Measurements from ENCODE around the gene TMEM11.
"Not testable (repeated sequence)": the region's sequence is repeated elsewhere in the genome, so short reads cannot be mapped to it uniquely, and the experiment has no call there.

TMEM11 gene

DNA sequence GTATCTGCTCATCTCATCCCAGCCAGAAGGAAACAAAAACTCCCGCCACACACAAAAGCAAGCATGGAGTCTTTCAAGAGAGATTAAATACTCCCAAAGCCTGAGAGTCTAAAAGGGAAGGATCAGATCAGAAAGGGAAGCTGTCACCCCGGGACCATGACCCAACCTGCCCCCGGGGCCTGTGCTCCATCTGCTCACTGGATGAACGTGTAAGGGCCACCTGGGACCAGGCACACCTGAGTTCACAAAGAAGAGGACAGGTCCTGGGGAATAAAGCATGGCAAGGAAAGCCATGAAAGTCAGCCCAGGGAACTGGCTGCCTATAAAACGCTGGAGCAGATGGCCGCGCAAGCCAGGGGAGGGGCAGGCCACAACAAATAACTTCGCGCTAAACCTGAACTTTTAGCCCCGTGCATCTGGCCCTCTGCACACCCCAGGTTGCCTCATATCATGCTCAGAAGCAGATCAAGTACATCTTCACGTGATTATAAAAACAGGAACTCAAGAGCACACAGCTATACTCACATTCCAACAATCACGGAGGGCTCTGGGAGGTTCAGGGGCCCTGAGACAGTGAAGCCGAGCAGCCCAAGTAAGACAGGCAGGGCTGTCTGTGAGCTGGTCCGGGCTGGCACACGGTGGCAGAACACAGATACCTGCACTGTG lies 3.4 kb downstream of the TMEM11 start:
- DNase-seq, result no peak

DNA sequence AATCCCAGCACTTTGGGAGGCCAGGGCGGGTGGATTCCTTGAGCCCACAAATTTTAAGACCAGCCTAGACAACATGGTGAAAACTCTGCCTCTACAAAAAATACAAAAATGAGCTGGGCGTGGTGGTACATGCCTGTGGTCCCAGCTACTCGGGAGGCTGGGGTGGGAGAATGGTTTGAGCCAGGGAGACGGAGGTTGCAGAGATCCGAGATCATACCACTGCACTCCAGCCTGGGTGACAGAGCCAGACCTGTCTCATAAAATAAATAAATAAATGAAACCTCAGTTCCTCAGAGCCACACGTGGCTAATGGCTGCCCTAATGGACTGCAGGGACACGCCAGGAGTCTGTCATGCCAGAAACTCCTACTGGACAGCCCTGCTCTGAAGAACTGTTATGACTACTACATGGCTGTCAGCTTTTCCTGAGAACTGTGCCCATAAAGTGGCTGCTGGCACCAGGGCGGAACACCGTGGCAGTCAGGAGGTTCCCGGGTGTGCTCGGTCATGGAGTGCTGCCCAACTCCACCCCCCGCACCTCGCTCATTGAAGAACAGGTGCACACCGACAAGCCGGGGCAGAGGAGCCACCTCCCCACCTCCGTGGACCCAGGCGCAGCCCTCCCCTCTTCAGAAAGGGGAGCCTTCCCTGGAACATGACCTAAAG lies 4.3 kb downstream of the TMEM11 start:
- no peak for DNase-seq

DNA sequence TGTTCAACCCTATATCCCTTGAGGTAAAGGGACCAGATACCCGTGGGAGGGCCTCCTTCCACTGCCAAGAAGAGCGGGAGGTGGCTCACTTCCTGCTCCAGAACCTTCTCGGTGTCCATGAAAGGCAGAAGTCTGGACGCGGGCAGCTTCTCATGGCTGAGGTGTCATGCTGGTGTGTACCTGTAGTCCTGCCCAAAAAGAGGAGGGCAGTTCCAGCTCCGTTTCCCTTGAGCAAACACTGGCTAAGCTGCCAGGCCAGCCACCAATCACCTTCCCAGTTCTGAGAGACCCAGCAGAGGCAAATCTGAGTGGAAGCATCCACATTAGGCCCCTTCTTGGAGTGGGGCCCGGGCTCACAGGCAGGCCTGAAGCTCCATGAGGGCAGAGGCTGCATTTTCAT lies 5.6 kb downstream of the TMEM11 start:
- no peak for DNase-seq

DNA sequence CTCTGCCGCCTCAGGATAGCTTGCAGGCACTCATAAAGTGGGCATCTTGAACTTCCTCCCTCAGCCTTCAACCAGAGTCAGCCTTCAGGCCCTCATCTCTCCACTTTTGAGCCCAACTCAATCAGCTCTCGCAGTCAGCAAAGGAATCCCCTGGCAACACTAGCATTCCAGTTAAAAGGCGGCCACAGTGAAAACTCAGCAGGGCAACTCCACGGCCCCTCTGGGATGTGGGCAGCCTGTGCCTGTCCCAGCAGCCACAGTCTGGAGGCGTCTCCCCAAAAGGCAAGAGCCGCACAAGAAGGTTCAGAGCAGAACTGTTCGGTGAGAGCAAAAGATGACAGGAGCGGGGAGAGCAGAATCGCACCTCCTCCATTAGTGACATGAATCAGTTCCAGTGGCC lies 9.0 kb downstream of the TMEM11 start:
- DNase-seq, result no peak

DNA sequence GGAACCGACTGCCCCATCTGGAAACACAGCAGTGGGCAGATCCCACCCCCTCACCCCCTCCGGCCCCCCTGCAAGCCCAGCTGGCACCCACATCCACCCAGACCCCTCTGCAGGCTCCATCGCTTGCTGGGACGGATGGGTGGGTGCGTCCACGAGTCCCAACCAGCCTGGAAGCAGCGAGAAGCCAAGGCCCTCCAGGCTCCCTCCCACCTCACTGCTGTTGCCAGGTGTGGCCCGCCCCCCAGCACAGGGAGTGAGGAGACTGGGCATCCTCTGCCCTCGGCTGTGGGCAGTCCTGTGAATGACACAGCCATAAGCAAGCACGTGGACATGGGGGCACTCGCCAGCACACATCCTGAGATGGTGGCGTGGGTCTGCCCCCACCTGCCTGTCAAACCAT lies 11.4 kb downstream of the TMEM11 start:
- DNase-seq, result no peak

DNA sequence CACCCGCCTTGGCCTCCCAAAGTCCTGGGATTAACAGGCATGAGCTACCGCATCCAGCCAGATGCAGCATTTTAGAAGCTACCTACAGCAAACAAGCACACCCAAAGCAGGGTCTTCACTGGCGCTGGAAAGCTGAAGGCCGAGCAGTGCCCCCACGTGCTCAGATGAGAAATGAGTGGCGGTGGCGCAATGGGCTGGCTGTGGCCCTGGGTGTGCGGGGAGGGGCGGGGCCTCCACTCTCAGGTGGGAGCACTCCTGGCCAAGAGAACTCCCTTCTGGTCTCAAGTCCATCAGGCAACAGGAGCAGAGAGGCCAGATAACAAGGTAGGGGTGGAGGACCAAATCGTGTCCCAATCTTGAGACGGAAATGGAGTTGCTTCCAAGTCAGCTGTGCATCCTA lies 12.1 kb downstream of the TMEM11 start:
- DNase-seq, result no peak

DNA sequence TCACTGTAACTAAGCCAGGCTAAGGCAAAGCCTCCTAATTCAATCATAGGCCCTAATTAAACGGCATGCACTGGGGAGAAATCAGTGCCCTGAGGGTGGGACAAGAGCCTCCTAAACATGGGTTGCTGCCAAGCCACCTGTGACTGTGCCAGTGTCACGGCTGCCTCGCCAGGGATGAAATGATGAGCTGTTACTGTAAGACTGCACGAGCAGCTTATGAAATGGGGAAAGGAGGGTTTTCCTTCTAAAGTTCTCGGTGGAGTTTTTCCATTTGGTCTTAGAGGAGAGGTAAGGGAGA lies 12.7 kb downstream of the TMEM11 start:
- no peak for DNase-seq

DNA sequence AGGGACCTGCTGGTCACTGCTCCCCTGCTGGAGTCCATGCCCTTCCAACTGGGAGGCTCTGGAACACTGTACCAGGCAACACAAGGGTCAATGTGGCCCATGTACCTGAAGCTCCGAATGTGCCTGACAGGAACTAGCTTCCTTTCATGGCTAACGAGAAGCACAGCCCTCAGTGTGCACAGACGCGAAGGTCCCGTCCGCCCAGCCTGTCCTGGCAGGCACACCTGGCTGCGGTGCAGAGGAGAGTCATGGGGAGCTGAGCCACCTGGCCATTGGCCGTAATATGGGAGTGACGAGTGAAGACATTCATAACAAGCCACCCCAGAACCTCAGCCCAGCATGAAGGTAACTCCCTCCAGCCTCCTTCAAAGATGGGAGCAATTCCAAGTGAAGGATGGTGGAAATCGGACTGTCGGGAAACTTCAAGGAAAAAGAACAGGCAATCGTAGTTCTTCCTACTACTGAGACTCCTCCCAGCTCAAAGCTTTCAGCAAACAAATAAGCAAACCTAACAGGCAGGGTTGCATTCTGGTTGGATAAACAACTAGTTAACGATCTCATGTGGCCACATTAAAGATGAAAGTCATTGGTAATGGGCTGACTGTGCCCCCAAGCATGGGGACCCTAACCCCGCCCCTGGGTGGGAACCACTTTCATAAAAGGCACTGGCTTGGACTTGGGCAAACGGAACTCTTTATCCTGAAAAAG lies 13.2 kb downstream of the TMEM11 start:
- DNase-seq, result no peak

DNA sequence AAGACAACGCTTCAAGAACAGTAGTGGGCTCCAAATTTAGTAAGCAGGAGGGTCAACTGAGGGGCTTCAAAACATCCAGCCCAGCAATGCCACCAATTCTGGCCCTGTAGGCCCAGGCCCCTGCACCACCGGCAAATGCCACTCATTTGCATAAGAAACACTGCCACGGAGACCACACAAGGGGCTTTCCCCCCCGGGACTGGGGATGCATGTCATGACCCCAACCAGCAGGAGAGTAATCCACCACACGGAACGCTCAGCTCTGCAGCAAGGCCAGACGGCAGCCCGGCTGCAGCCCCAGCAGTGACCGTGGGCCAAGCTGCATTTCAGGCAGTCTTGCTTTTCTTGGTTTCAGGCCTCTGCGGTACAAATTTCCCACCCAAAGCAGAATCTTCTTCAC lies 14.1 kb downstream of the TMEM11 start:
- no peak for DNase-seq

DNA sequence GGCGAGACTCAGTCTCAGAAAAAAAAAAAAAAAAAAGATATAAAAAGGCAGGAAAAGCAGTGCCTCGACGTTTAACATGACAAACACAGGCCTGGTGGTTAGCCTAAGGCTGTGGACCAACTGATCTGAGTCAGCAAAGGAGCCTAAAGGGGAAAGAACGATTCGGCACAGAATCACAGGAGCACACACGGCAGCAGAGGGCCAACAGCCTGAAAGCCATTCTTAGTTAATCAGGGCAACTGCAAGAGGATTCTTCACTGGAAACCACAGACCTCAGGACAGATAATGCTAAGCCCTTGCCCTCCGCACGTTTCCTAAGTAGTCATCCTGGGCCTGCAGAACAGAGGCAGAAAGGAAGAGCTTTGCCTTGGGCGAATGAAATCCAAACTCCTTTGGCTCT lies 14.7 kb downstream of the TMEM11 start:
- no peak for DNase-seq

DNA sequence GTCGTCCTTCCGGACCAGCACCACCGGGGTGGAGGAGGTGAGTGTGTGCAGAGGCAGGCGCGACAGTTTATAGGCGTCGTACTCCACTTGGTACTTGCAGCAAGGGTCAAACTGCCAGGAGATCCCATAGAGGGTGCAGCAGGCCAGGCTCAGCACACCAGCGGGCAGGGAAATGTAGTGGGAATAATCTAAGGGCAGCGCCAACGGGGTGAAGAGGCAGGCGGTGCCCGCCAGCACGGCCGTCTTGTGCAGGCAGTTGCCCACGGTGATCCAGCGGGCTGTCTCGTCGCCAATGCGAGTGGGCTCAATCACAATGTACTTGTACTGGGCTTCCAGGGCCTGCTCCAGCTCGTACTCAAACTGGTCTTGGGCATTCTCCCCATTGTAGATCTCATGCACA lies 15.6 kb downstream of the TMEM11 start:
- DNase-seq, result no peak

DNA sequence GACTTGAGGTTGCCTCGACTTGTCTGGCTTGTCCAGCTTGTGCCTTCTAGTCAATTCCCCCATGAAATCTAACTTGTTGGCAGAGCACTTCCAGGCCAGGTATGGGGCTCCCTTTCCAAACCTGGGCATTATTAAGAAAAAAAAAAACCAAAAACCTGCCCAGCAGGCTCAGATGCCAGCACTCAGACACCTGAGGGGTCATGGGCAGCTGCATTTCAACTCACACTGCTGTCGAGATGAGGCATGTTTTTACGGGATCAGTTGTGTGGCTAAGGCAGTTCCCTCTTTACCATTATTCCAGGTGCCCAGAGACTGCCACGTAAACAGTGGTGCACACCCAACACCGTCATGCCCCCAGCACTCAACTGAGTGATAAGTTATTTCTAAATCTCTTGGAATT lies 17.8 kb downstream of the TMEM11 start:
- DNase-seq, result no peak

DNA sequence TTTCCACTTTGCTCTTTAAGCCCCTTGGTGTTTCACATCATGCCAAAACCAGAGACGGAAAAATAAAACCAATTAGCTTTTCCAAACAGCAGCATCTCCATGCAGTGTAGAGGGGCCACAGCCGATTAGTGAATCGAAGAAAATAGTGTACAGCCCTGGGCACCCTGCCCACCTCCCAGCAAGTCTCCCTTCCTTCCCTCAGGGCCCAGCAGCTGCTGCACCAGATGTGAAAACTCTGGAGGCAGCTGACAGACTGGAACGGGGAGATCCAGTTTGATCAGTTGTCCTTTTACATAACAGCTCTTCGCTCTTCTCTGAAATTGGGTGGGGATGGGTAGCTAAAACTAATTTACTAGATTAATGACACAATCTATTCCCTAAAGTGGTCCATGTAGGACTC lies 19.3 kb downstream of the TMEM11 start:
- DNase-seq, result no peak

DNA sequence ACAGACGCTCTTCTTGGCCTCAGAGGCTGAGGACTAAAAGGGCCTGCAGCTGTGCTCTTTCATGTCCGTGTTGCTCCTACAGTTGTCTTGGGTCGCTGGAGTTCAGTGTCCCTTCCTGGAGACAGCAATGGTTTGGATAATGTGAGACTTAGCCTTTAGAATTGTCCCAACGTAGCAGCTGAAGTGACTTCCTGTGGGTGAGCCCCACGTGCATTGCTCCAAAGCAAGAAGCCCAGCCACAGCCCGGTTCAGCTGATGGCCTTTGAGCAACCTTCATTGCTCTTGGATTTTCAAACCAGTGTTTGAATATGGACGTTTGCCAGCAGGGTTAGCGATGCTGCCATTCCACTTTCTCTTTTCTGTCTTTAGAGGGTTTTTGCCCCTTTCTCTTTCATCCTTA lies 19.7 kb downstream of the TMEM11 start:
- no peak for DNase-seq

DNA sequence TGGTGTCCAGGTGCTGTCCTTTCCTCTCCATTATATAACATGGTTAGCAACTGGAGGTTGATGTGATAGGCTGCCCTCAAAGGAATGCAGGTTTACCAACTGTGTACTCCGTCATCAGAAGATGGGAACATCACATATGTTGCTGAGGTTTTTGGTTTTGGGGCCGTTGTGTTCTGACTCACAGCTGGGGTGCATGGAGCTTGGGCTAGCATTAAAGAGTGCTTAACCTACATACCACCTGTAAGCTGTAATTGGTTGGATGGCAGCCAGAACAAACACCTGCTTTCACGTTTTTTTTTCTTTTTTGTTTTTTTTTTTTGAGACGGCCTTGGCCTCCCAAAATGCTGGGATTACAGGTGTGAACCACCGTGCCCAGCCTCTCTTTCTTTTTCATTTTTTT lies 20.9 kb downstream of the TMEM11 start:
- no peak for DNase-seq

DNA sequence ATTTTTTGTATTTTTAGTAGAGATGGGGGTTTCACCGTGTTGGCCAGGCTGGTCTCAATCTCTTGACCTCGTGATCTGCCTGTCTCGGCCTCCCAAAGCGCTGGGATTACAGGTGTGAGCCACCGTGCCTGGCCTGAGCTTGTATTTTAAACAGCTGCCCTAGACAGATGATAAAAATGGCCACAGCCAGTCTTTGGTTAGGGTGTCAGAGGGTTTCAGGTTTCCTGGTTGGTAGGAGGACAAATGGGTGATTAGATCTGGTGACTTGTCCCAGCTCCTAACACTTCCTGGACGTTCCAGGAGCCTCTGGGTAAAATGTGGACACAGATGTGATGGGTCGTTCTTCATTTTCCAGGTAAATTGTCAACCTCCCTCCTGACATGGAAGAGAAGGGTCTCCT lies 21.5 kb downstream of the TMEM11 start:
- DNase-seq, result not testable (repeated sequence)

DNA sequence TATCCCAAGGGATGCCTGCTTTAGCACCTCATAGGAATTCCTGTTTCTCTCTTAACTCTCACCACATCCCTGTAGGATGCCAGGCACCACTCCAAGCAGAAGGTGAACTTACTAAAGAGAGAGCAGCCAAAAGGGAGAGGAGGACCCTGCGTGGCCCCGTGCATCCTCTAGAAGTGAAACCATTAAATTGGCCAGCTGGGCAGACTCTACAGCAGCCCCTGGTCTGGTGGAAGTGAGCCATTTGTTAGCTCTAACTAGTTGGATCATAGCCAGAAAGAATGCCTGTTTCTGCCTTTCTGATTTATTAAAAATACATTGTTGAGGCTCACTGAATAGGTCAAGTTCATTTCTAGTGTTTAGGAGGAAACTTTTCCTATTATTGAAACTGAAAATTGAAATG lies 22.3 kb downstream of the TMEM11 start:
- DNase-seq, result no peak

DNA sequence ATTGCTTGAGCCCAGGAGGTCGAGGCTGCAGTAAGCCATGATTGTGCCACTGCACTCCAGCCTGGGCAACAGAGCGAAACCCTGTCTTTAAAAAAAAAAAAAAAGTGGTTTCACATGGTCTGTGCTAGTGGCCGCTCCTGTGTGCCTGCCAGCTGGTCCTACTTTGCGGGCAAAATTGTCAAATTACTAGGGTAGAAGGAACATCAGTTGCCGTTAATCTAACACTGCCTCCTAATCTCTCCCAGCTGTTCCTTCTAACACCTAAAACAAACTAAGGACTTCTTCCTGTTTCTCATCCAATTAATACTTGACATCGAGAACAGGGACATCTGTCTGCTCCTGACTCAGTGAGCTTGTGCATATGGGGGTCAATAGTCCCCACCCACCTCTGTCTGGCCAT lies 23.9 kb downstream of the TMEM11 start:
- DNase-seq, result no peak

DNA sequence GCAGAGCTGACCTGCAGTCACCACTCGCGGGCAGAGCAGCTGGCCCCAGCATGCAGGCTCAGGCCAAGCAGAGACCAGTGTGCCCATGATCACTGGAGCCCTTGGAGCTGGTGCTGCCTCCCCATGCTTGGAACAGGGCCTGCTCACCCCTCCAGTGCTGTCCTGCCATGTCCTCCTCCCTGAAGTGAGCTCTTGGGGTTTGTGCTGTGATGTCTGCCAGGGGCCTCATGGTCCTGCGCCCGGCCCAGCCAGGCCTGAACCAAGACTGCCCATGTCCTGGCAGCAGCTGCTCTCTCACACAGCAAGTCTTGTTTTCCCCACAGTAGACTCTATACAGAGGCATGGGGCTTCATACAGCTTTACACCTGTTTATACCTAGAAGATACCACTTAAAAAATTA lies 24.6 kb downstream of the TMEM11 start:
- no peak for DNase-seq

DNA sequence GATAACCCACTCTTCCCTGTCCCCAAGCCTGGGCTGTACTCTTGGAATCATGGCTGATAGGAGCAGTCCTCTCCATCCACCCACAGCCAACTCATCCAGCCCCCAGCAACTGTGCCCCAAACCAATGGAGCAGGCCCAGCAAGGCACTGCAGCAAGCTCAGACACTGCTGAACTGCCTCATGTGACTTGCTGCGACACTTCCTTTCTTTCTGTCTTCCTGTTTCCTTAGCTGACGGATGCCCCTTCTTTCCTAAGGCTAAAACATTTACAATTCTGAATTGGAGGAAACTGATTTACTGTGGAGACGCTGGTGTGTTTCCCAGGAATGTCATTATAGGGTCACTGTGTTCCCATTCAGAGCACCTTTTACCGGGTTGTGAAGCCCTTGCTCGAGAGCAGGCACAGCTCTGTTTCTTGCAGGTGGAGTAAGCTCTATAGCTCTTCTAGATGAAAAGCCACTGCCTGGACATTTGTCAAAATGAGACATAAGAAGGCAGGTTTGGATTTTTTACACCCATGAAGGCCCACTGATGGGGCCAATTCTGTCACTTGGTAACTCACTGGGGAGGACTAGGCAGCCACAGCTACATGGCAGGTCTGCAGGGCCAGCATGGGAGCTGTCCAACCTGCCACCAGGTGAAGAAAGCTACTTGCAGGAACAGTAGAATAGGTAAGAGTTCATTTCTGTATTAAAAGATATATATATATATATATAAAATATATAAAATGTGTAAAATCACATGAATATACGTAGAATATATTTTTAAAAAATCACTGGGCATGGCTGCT lies 27.4 kb downstream of the TMEM11 start:
- no peak for DNase-seq

DNA sequence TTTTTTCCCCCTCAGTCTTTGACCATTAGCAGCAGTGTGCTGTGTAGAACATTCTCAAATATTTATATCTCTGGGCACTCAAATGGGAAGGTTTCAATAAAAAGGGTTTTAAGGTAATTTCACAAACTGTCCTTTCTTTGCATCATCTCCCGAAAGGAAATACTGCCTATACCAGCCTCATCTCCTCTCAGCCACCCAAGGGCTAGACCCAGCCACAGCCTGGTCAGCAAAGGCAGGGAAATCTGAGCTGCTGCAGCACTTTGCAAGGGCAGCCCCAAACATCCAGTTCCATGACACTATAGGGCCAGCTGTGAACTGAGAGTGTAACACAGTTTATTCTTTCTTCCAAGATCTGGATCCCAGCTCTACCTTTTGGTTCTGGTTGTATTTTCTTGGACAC lies 28.9 kb downstream of the TMEM11 start:
- DNase-seq, result no peak

DNA sequence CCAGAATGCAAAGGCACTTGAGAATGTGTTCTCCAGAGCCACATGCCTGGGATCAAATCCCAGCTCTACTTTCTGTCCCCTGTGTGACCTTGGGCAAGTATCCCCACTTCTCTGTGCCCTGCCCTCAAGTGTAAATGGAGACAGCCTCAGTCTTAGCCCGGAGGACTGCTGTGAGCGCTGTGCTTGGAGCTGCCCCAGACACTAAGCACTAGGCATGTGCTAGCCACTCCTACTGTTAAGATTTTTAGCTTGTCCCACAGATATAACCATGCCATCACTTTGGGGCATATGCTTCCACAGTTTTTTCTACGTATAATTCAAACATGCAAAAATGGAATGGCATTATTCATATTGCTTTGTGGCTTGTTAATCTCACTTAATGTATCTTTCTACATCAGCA lies 29.4 kb downstream of the TMEM11 start:
- no peak for DNase-seq

DNA sequence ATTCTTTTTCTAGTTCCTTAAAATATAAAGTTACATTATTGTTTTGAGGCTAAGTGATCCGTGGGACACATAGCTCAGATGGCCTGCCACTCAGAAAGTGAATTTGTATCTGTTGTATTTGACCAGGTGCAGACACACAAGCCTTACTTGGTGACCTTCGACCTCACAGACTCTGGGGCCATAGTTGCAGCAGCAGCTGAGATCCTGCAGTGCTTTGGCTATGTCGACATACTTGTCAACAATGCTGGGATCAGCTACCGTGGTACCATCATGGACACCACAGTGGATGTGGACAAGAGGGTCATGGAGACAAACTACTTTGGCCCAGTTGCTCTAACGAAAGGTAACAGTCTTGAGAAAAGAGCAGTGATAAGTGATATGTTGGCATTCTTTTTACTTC lies 30.5 kb downstream of the TMEM11 start:
- DNase-seq, result no peak
